HG03196 (cell line): Measurements from ENCODE around the gene C3orf20.

Source experiments
- ATAC-seq: cut with Tn5 transposase; IDR thresholded peaks from one replicate; pipeline ENCODE4 v1.9.1; 2021; ENCODE audit not compliant: unreplicated experiment

The C3orf20 gene

GRCh38 chr3:14674841-14675240 lies at the start of gene C3orf20:
TSS of gene C3orf20 (plus strand) at chr3:14675141. CDS start at chr3:14682714, 7,573 bp downstream.
- ATAC-seq, result no peak

GRCh38 chr3:14625443-14625842 lies 49.5 kb upstream of the C3orf20 start:
- ATAC-seq, result no peak

GRCh38 chr3:14627815-14628214 lies 47.1 kb upstream of the C3orf20 start:
- no peak for ATAC-seq

- ATAC-seq, result no peak
These were observed 46.5 kb upstream of the C3orf20 start for GRCh38 chr3:14628406-14628805.

GRCh38 chr3:14630404-14631100 lies 44.4 kb upstream of the C3orf20 start:
- no peak for ATAC-seq

- no peak for ATAC-seq
These were observed 43.8 kb upstream of the C3orf20 start for GRCh38 chr3:14631101-14631497.

- no peak for ATAC-seq
These were observed 43.1 kb upstream of the C3orf20 start for GRCh38 chr3:14631687-14632441.

GRCh38 chr3:14632442-14632930 lies 42.5 kb upstream of the C3orf20 start:
- no peak for ATAC-seq

- ATAC-seq, result no peak
These were observed 41.5 kb upstream of the C3orf20 start for GRCh38 chr3:14633417-14633816.

GRCh38 chr3:14633819-14634424 lies 41.0 kb upstream of the C3orf20 start:
- no peak for ATAC-seq

GRCh38 chr3:14634763-14635400 lies 40.1 kb upstream of the C3orf20 start:
- no peak for ATAC-seq

GRCh38 chr3:14636496-14637087 lies 38.3 kb upstream of the C3orf20 start:
- ATAC-seq, result no peak

GRCh38 chr3:14640157-14640562 lies 34.8 kb upstream of the C3orf20 start:
- ATAC-seq, result no peak

GRCh38 chr3:14640734-14641133 lies 34.2 kb upstream of the C3orf20 start:
- ATAC-seq, result no peak

- no peak for ATAC-seq
These were observed 33.6 kb upstream of the C3orf20 start for GRCh38 chr3:14641346-14641745.

- ATAC-seq, result no peak
These were observed 29.5 kb upstream of the C3orf20 start for GRCh38 chr3:14645453-14645852.

- no peak for ATAC-seq
These were observed 28.8 kb upstream of the C3orf20 start for GRCh38 chr3:14646131-14646573.

- ATAC-seq, result no peak
These were observed 28.1 kb upstream of the C3orf20 start for GRCh38 chr3:14646589-14647413.

GRCh38 chr3:14647976-14648955 lies 26.7 kb upstream of the C3orf20 start:
- no peak for ATAC-seq
